SK-N-SH treated with all-trans-retinoic acid at 6 μM for 48 hours (cell line): Measurements from ENCODE around the gene KRTAP19-1.

Experiments used
- BACH2 ChIP-seq: fragments of 250-450 bp; sonication (Bioruptor Pico); IDR thresholded peaks from 2 replicates; pipeline ENCODE4 v1.9.0; 2021; ENCODE audit warnings: mild to moderate bottlenecking, borderline replicate concordance
- ZC3H10 ChIP-seq: fragments of 250-450 bp; sonication (Bioruptor Pico); IDR thresholded peaks from 2 replicates; pipeline ENCODE4 v1.5.1; 2021; ENCODE audit warnings: mild to moderate bottlenecking, moderate library complexity
- ZFP30 ChIP-seq: fragments of 450-650 bp; formaldehyde crosslinking; IDR thresholded peaks from 2 replicates; pipeline ENCODE4 v1.5.0; 2022; ENCODE audit warnings: mild to moderate bottlenecking, moderate library complexity
- TF ChIP-seq, protein P1 (sequence below): fragments of 250-450 bp; sonication (Bioruptor Pico); IDR thresholded peaks from 2 replicates; pipeline ENCODE4 v1.8.0; 2020; ENCODE audit warnings: mild to moderate bottlenecking, moderate library complexity, borderline replicate concordance

DNA sequence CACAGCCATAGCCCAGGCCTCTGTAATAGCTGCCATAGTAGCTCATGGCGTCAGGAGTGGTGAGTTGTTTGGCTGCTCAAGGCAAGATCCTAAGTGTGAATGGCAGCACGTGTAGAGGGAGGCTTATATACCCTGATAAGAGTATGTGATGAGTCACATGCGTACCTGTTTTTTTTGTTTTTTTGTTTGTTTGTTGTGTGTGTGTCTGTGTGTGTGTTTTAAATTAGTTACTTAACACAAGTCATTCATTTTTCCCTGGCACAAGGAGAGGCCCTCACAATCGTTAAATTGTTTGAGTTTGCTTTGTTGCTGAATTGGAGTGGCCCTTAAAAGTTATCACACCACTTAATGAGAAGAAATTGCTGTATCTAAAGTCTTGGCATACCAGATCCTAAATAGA lies 16.9 kb upstream of the KRTAP19-1 start, which contains the start of gene KRTAP19-4:
- TF ChIP-seq, protein P1, sequence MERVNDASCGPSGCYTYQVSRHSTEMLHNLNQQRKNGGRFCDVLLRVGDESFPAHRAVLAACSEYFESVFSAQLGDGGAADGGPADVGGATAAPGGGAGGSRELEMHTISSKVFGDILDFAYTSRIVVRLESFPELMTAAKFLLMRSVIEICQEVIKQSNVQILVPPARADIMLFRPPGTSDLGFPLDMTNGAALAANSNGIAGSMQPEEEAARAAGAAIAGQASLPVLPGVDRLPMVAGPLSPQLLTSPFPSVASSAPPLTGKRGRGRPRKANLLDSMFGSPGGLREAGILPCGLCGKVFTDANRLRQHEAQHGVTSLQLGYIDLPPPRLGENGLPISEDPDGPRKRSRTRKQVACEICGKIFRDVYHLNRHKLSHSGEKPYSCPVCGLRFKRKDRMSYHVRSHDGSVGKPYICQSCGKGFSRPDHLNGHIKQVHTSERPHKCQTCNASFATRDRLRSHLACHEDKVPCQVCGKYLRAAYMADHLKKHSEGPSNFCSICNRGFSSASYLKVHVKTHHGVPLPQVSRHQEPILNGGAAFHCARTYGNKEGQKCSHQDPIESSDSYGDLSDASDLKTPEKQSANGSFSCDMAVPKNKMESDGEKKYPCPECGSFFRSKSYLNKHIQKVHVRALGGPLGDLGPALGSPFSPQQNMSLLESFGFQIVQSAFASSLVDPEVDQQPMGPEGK (CRISPR knock-in tag): no peak
- TF ChIP-seq BACH2 (no peak), ZFP30 (no peak), ZC3H10 (CRISPR knock-in tag) (no peak)
